HG03060 (cell line): Measurements from ENCODE around the gene DLGAP1.
"Not testable (repeated sequence)": the region's sequence is repeated elsewhere in the genome, so short reads cannot be mapped to it uniquely, and the experiment has no call there.

Source experiments
- ATAC-seq: cut with Tn5 transposase; IDR thresholded peaks from one replicate; pipeline ENCODE4 v1.9.1; 2021; ENCODE audit warnings: low read depth, moderate number of reproducible peaks; ENCODE audit not compliant: unreplicated experiment

The DLGAP1 gene

GRCh38 chr18:3603421-3604234, 851.5 kb downstream of the DLGAP1 start:
- ATAC-seq = no peak

GRCh38 chr18:3601106-3601755, 853.9 kb downstream of the DLGAP1 start:
- not testable (repeated sequence) for ATAC-seq

GRCh38 chr18:3599861-3600260, 855.2 kb downstream of the DLGAP1 start:
- ATAC-seq = no peak

GRCh38 chr18:3599195-3599594, 855.9 kb downstream of the DLGAP1 start:
- no peak for ATAC-seq

GRCh38 chr18:3598581-3598980, 856.5 kb downstream of the DLGAP1 start:
- no peak for ATAC-seq

- no peak for ATAC-seq
Observed at GRCh38 chr18:3597409-3598357, 857.4 kb downstream of the DLGAP1 start.

GRCh38 chr18:3596637-3597384, 858.3 kb downstream of the DLGAP1 start:
- no peak for ATAC-seq

- ATAC-seq = no peak
Observed at GRCh38 chr18:3596324-3596636, 858.8 kb downstream of the DLGAP1 start.

- ATAC-seq = peak; percentile 36
Observed at GRCh38 chr18:3595369-3596273, 859.5 kb downstream of the DLGAP1 start.

- no peak for ATAC-seq
Observed at GRCh38 chr18:3594760-3595368, 860.2 kb downstream of the DLGAP1 start.

GRCh38 chr18:3593904-3594759, 861.0 kb downstream of the DLGAP1 start:
- ATAC-seq = peak; percentile 47

- no peak for ATAC-seq
Observed at GRCh38 chr18:3593381-3593903, 861.7 kb downstream of the DLGAP1 start.

- no peak for ATAC-seq
Observed at GRCh38 chr18:3592864-3593263, 862.2 kb downstream of the DLGAP1 start.

GRCh38 chr18:3590096-3590630, 864.9 kb downstream of the DLGAP1 start:
- ATAC-seq = no peak

GRCh38 chr18:3585656-3586509, 869.2 kb downstream of the DLGAP1 start:
- no peak for ATAC-seq

- no peak for ATAC-seq
Observed at GRCh38 chr18:3584897-3585460, 870.1 kb downstream of the DLGAP1 start.
